Lung (tissue), 12 donors: Measurements from ENCODE around the gene ZBTB32. TPM values are rescaled to one million over a fixed set of nuclear protein-coding genes. Genes with fewer than 3 reads are reported as not detected.
A peak's percentile ranks its signal among the peaks of the same experiment; 100 is the strongest.

Experiments
- ATAC-seq: fragments of 200-7000 bp; cut with Tn5 transposase; one replicate; pipeline ENCODE4 v1.9.1; 2020; ENCODE audit warnings: moderate number of reproducible peaks; ENCODE audit not compliant: insufficient read depth, low FRiP score
- DNase-seq, 3 donors: peaks; one replicate each; pipeline ENCODE4 v3.0.0-alpha.2; 2013 to 2017
- H3K27ac ChIP-seq, 2 donors: one replicate each; pipeline ENCODE4 v1.5.1; 2013; ENCODE audit warnings: mild to moderate bottlenecking in 2 of 2, moderate library complexity in 2 of 2, control low read depth in 1 of 2, inconsistent platforms in 1 of 2, low read depth in 1 of 2, low read length in 1 of 2
- H3K27me3 ChIP-seq, 3 donors: one replicate each; pipeline ENCODE4 v1.5.1; 2013; ENCODE audit warnings: low read length in 2 of 3; ENCODE audit not compliant: control insufficient read depth in 3 of 3, insufficient read depth in 3 of 3
- H3K36me3 ChIP-seq, 4 donors: one replicate each; pipeline ENCODE4 v1.5.1; 2013; ENCODE audit warnings: low read length in 4 of 4, mild to moderate bottlenecking in 1 of 4, moderate library complexity in 1 of 4; ENCODE audit not compliant: control insufficient read depth in 4 of 4, insufficient read depth in 4 of 4
- H3K4me1 ChIP-seq, 5 donors: one replicate each; pipeline ENCODE4 v1.5.1; 2013; ENCODE audit warnings: low read length in 5 of 5, mild to moderate bottlenecking in 2 of 5, moderate library complexity in 1 of 5; ENCODE audit not compliant: control insufficient read depth in 5 of 5, insufficient read depth in 5 of 5
- H3K4me3 ChIP-seq: one replicate; pipeline ENCODE4 v1.5.1; 2013; ENCODE audit warnings: mild to moderate bottlenecking, control low read depth, moderate library complexity
- H3K9ac ChIP-seq, 2 donors: one replicate each; pipeline ENCODE4 v1.5.1; 2013; ENCODE audit warnings: low read length in 2 of 2, control low read depth in 1 of 2; ENCODE audit not compliant: insufficient read depth in 1 of 2
- H3K9me3 ChIP-seq, 4 donors: one replicate each; pipeline ENCODE4 v1.5.1; 2013; ENCODE audit warnings: low read length in 3 of 4, mild to moderate bottlenecking in 1 of 4, moderate library complexity in 1 of 4; ENCODE audit not compliant: control insufficient read depth in 4 of 4, insufficient read depth in 3 of 4
- WGBS, 2 donors: extraction: QIAGEN DNeasy Blood & Tissue Kit; methylation state at CpG; one replicate each; pipeline ENCODE4 v1.1.7; 2013; 5-methylcytosine and 5-hydroxymethylcytosine counted together
- polyA plus RNA-seq, 2 donors: library from polyadenylated mRNA; stranded (reverse); fragments of 200-250 nt; gene quantifications; one replicate each; pipeline ENCODE4 v1.2.1, GENCODE V29; 2013
- total RNA-seq, 2 donors: library from RNA; depleted of rRNA in 1 of 2; stranded (reverse); fragments of >200 nt in 1 of 2; gene quantifications; one replicate each; pipeline ENCODE4 v1.2.1, GENCODE V29; 2014 to 2021
- TF ChIP-seq, protein P1 (sequence below): IDR thresholded peaks from 2 replicates; pipeline ENCODE4 v1.5.1; 2012; ENCODE audit warnings: mild to moderate bottlenecking; ENCODE audit errors: control extremely low read depth, extremely low read depth
- donor health status: control.
- donor health status: control.
- donor health status: Bipolar disorder and iron deficiency.
- donor health status: healthy.
- donor health status: DM: yes; HTN: yes; CAD: no.

The ZBTB32 gene
- total and polyA plus RNA-seq, 4 donors, result 0.22 to 0.63 (median 0.39) TPM

DNA sequence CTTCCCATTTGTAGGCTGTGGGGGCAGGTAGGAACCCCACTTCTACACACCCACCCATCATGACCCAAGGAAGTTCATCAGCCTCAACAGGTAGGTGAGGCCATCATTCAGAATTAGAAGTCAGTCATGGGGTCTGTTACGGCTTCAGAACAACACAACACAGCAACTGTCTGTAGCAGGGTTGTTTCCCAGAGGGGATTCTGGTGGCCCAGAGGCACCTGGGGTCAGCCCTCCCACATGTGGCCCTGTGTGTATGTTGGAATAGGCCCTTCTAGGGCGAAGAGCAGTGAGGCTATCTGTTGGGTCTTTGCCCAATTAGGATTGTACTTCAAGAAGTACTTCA lies 34.5 kb downstream of the ZBTB32 start:
- ATAC-seq, result no peak
- no peak overlapping the region for H3K27ac ChIP-seq

DNA sequence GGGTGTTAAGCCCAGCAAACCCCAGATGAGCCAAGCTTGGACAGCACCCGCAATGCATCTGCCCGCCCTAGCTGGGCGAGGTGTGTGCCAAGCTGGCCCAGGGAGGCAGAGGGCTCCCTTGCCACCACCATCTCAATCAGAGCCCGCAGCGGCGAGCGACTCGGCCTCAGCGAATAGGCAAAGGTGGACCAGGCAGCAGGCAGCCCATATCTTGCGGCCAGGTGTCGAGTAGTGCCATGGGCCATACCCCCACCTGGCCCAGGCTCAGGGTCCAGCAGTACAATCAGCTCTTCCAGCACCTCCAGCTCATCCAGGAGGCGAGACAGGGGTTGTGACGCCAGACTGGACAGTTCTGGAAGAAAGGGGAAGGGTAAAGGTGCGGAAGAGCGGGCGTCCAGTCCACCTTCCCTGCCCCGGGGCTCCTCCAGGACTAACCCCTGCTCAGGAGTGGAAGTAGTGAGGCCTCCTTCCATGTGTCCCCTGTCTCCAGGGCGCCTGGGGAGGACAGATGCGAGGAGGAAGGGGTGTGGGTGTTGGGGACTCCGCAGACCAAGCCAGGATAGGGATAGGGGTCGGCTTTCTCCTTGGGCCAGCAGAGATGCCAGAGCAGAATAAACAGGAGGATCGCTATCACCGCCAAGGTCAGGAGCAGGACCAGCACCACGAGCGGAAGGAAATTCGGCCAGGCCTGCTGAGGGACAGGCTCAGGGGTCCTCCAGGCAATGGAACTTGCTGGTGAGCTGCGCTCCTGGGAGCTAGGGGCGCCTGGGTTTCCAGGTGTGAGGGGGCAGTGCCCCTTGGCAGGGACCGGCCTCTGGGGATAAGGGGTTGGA lies 35.1 kb downstream of the ZBTB32 start:
- H3K4me1 ChIP-seq, result peaks cover 0 to 19% (median 4%) of the 10 kb centered on the region in 5 donors
- H3K4me3 ChIP-seq, result no peak overlapping the region
- no peaks in the 10 kb centered on the region for H3K9me3 ChIP-seq
- 77 to 84% methylated on average over 29 of the region's 29 CpGs for WGBS, 2 donors
- H3K27me3 ChIP-seq, result no peaks in the 10 kb centered on the region
- H3K9ac ChIP-seq, result no peak overlapping the region
- H3K27ac ChIP-seq, result peak overlapping the region in 1 of 2 donors; percentile 62
- DNase-seq (no peak), ATAC-seq (no peak)
- TF ChIP-seq, protein P1, sequence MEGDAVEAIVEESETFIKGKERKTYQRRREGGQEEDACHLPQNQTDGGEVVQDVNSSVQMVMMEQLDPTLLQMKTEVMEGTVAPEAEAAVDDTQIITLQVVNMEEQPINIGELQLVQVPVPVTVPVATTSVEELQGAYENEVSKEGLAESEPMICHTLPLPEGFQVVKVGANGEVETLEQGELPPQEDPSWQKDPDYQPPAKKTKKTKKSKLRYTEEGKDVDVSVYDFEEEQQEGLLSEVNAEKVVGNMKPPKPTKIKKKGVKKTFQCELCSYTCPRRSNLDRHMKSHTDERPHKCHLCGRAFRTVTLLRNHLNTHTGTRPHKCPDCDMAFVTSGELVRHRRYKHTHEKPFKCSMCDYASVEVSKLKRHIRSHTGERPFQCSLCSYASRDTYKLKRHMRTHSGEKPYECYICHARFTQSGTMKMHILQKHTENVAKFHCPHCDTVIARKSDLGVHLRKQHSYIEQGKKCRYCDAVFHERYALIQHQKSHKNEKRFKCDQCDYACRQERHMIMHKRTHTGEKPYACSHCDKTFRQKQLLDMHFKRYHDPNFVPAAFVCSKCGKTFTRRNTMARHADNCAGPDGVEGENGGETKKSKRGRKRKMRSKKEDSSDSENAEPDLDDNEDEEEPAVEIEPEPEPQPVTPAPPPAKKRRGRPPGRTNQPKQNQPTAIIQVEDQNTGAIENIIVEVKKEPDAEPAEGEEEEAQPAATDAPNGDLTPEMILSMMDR, result no peak
- H3K36me3 ChIP-seq, result peaks cover 3 to 35% (median 17%) of the 10 kb centered on the region in 4 donors

More for the DNA sequence above, 34.5 kb downstream of the ZBTB32 start:
- Histone ChIP-seq H3K27me3 (no peaks in the 10 kb centered on the region), H3K36me3 (peaks cover 3 to 38% (median 19%) of the 10 kb centered on the region in 4 donors), H3K4me3 (no peak overlapping the region), H3K4me1 (peaks cover 0 to 14% (median 0%) of the 10 kb centered on the region in 5 donors), H3K9ac (no peak overlapping the region), H3K9me3 (no peaks in the 10 kb centered on the region)
- DNase-seq, result no peak
- TF ChIP-seq, protein P1, result no peak
- 85 to 87% methylated on average over 2 of the region's 2 CpGs for whole genome bisulfite sequencing, 2 donors

DNA sequence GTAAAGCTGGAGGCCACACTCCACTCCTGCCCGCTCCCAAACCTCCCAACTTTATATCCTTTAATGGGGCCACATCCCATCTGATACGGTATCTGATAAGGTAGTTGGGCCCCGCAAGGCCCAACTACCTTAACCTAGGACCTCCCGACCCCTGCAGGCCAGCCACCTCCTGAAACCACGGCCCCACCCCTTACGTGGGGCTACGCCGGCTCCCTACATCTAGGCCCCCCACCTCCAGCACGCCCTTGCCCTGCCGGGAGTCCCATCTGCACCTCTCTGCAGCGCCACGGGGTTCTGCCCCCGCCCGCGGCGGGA lies 35.7 kb downstream of the ZBTB32 start:
- TF ChIP-seq, protein P1, result no peak
- H3K27me3 ChIP-seq, result no peaks in the 10 kb centered on the region
- no peak for ATAC-seq
- peaks cover 3 to 32% (median 15%) of the 10 kb centered on the region in 4 donors for H3K36me3 ChIP-seq
- H3K27ac ChIP-seq, result peak overlapping the region; percentile 34 to 81
- peak overlapping the region; percentile 56 for H3K4me3 ChIP-seq
- 5 to 6% methylated on average over 16 of the region's 16 CpGs for WGBS, 2 donors
- H3K9ac ChIP-seq, result peak overlapping the region in 1 of 2 donors; percentile 38
- DNase-seq, result no peak
- peaks cover 0 to 22% (median 4%) of the 10 kb centered on the region in 5 donors for H3K4me1 ChIP-seq
- no peaks in the 10 kb centered on the region for H3K9me3 ChIP-seq
